Fibroblast of lung (primary cell): Measurements from ENCODE around the gene CGA.

Source experiments
- EZH2 ChIP-seq: IDR thresholded peaks from 2 replicates; pipeline ENCODE4 v1.5.1; 2012; ENCODE audit warnings: low read length, control low read depth, mild to moderate bottlenecking; ENCODE audit errors: missing control alignments
- TF ChIP-seq, protein P1 (sequence below), 2 donors: IDR thresholded peaks in 1 of 2; conservative IDR thresholded peaks in 1 of 2; 1 replicate in 1 of 2; 2 replicates in 1 of 2; pipeline ENCODE4 v1.5.1; 2011 to 2012; ENCODE audit warnings: low read length in 2 of 2, control low read depth in 1 of 2, inconsistent platforms in 1 of 2, low read depth in 1 of 2, mild to moderate bottlenecking in 1 of 2

DNA sequence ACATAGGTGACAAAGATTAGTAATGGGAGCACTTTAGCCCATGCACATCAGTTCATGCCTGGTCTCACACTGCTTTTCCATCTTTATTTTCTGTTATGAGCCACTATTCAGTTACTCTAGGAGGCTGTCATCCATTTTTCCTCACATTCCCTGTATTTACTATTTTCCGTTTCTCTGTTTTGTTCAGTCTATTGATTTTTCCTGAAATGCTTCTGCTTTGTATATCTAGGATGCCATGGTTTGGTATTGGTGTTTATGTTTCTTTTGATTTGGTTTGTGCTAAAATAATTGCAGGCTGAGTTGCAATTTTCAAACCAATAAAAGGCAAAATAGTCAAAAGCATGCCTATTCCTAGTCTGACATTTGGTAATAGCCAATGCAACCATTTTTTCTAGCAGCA lies 31.6 kb upstream of the CGA start:
- TF ChIP-seq, protein P1, sequence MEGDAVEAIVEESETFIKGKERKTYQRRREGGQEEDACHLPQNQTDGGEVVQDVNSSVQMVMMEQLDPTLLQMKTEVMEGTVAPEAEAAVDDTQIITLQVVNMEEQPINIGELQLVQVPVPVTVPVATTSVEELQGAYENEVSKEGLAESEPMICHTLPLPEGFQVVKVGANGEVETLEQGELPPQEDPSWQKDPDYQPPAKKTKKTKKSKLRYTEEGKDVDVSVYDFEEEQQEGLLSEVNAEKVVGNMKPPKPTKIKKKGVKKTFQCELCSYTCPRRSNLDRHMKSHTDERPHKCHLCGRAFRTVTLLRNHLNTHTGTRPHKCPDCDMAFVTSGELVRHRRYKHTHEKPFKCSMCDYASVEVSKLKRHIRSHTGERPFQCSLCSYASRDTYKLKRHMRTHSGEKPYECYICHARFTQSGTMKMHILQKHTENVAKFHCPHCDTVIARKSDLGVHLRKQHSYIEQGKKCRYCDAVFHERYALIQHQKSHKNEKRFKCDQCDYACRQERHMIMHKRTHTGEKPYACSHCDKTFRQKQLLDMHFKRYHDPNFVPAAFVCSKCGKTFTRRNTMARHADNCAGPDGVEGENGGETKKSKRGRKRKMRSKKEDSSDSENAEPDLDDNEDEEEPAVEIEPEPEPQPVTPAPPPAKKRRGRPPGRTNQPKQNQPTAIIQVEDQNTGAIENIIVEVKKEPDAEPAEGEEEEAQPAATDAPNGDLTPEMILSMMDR (conservative IDR thresholded peaks at IDR 0.05 in 1 of 2, IDR thresholded peaks at IDR 0.05 in 1 of 2; ENCODE audit: low read depth in 1 of 2, low read length in 2 of 2) = no peak
- no peak for TF ChIP-seq EZH2
